Left ventricle myocardium superior (tissue), 1 donor: ENCODE measurements around the gene FAM180A. TPM values are rescaled to one million over a fixed set of nuclear protein-coding genes. Genes with fewer than 3 reads are reported as not detected.
A peak's percentile ranks its signal among the peaks of the same experiment; 100 is the strongest.

Source experiments
- ATAC-seq: fragments of 200-7000 bp; cut with Tn5 transposase; one replicate; pipeline ENCODE4 v1.9.1; 2020; ENCODE audit warnings: mild to moderate bottlenecking, moderate library complexity
- DNase-seq: peaks from one replicate; pipeline ENCODE4 v3.0.0-alpha.2; 2020
- intact Hi-C: fragments of 100-400 bp; cut with micrococcal nuclease; formaldehyde crosslinking; loops from one replicate; pipeline ENCODE4 v1.11.0; 2022
- total RNA-seq: library from RNA; stranded (reverse); fragmentation: NEBNext Ultra II Directional; extraction: Animal tissue kit (Norgen Biotek cat#: 25700); gene quantifications from one replicate; pipeline ENCODE4 v1.2.1, GENCODE V29; 2021
- donor health status: DM: no; HTN: yes; CAD: no; lungs with severe emphysema.

Gene FAM180A
- total RNA-seq, 1 donor from 2014 or later, result 11.4 TPM

DNA sequence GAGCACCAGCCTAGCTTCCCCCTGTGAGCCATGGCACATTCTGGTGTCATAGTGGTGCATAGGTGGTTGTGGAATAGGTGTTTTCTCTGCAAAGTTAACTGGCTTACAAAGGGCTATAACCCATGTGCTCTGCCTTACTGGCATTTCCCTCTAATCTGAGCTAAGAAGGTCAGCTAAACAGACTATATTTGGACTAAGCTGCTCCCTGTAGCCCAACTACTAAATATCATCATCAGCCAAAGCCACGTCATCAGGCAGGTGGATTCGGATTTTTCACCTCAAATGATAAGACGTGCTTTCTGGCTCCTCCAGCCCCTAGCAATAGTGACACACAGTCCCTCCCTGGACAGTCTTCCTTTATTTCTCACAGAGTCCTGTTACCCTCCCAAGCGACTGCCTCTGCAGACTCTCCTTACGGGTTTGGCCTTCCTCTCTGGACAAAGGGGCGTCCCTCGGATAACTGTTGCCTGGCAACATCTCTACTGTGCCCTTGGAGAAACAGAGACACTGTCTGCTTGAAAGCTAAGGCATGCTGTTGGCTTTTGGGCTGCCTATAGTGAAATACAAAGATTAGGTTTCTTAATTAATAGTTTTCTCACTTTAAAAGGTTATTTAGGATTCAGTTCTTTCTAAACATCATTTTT is 29.7 kb downstream of the FAM180A start:
- ATAC-seq (peak; percentile 68), DNase-seq (no peak)
- intact Hi-C loops, result no loop called here

DNA sequence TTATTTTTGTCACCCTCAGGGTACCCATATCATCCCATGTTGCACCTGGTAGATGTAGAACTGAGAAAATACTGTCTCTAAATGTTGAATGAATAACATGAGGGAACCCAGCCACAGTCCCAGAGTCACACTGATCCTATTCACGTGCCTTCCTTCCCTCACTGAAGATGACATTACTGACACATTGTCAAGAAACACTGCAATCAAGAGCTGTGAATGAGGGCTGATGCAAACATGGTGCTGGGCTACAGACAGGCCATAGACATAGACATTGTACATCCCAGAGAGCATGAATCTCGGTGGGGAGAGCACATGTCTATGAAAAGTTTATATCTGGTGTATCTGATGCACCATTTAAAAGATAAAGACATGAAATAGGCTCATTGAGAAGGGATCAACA is 30.4 kb downstream of the FAM180A start:
- no peak for DNase-seq
- intact Hi-C loops, result no loop called here
- ATAC-seq, result no peak

DNA sequence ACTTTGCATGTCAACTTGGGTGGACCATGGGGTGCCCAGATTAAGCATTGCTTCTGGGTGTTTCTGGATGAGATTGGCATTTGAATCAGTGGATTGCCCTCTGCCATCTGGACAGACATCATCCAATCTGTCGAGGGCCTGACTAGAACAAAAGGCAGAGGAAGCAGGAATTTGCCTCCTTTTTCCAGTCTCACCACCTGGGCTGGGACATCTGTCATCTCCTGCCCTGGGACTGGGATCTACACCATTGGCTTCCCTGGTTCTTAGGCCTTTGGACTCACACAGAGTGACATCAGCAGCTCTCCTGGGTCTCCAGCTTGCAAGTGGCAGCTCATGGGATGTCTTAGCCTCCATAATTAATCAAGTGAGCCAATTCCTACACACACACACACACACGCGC is 30.9 kb downstream of the FAM180A start:
- ATAC-seq, result no peak
- no peak for DNase-seq
- intact Hi-C loops, result no loop called here

DNA sequence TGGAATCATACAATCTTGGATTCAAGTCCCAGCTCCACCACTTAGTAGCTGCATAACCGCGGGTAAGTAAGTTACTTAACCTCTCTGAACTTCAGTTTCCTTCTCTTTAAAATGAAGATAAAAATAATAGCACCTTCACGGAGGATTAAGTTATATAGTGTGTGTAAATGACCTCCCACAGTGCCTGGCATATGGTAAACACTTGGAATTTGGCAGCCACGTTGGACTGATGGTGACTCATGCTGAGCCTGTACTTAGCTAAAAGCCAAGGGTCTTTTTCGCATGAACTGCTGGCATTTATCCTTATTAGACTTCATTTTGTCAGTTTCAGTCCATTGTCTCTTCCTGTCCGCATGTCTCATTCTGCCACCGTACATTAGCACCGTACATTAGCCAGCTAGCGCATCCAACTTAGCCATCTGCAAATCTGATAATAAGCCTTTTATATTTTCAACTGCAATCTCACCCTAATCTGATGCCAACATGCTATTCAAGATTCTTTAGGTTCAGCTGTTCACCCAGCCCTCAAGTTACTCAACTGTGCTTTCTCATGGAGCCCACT is 31.9 kb downstream of the FAM180A start:
- DNase-seq, result no peak
- ATAC-seq, result no peak
- intact Hi-C loops, result no loop called here

- ATAC-seq, result no peak
- DNase-seq, result no peak
- intact Hi-C loops, result no loop called here
Measured at GRCh38 chr7:135715673-135716072, 32.9 kb downstream of the FAM180A start.

DNA sequence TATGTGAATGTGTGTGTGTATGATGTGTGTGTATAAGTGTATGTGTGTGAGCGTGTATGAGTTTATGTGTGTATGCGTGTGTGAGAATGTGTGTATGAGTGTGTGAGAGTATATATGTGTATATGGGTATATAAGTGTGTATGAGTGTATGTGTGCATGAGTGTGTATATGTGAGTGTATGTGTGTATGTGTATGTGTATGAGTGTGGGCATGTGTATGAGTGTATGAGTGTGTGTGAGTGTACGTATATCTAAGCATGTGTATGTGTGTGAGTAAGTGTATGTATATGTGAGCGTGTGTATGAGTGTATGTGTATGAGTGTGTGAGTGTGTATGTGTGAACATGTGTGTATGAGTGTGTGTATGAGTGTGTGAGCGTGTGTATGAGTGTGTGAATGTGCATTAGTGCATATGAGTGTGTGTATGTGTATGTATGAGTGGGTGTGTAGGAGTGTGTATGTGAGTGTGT is 33.5 kb downstream of the FAM180A start:
- no peak for DNase-seq
- intact Hi-C loops, result no loop called here

GRCh38 chr7:135714534-135715009 is 34.0 kb downstream of the FAM180A start:
- no peak for DNase-seq
- intact Hi-C loops, result no loop called here
- ATAC-seq, result no peak

More for the DNA sequence above, 33.5 kb downstream of the FAM180A start:
- no peak for ATAC-seq

DNA sequence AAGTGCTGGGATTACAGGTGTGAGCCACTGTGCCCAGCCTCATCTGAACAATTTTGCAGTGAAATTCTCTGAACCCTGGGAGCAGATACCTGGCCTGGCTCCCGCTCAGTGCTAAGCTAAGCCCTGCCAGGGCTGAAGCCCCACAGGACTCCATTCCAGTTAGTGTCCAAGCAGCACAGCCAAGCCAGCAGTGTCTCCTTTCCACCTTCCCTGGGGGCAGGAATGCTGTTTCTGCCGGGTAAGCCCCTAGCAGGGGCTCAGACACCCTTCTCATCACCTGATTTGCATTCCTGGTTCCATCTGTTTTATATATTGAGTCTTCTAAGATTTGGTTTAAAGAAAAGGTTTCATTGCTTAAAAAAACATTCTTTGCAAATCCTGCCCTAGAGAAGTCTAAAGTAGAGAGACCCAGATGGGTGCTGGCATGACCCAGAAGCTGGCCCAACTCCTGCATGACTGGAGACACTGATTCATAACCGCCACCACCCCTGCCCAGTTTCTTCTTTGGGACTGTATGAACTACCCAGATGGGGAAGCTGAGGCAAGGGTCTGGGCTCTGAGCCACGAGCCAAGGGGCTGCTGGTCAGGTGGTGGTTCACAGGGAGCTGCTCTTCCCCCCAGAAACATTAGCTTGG is 34.7 kb downstream of the FAM180A start:
- DNase-seq (no peak), ATAC-seq (no peak)
- intact Hi-C loops, result no loop called here

DNA sequence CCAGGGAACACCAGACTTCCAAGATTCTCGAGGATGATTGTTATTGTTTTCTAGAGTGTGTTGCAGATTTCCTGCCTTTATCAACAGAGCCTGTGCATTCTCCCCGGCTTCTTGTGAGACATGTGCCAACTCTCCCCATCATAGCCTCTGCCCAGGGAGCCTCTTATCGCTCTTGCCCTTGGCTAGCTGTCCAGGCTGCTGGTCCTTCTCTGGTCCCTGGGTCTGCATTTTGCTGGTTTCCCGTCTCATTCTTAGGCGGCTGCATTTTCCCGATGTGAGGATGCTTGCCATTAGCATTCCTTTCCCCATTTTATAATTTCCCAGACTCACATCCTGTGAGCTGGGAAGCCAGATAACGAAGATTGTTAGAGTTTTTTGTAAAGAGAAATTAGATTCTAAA is 35.8 kb downstream of the FAM180A start:
- intact Hi-C loops, result no loop called here
- no peak for ATAC-seq
- no peak for DNase-seq

DNA sequence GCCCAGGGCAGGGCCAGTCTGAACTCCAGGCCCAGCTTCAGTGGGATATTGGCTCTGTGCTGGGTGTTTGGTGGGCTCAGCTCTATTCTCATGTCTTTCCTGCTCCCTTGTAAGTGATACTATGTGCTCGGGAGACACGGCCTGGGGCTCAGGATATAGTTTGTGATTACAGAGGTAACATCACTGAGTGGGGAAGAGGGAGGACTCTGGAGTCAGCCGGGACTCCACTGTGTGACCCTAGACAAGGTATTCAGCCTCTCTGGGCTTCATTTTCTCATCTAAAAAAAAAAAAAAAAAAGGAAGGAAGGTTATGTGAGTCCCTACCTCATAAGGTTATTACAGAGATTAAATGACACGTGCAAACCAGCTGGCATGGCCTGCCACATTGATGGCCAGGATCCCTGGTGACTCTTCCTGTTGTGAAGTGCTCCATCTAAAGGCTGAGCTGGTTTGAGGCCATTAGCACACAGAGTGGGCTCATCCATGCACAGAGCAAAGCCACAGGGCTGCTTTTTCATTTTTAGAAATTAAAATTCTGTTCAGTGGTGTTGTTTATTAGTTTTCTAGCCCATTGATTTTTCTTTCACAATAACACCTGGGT is 36.3 kb downstream of the FAM180A start:
- DNase-seq (no peak), ATAC-seq (peak; percentile 57)
- intact Hi-C loops, result no loop called here

DNA sequence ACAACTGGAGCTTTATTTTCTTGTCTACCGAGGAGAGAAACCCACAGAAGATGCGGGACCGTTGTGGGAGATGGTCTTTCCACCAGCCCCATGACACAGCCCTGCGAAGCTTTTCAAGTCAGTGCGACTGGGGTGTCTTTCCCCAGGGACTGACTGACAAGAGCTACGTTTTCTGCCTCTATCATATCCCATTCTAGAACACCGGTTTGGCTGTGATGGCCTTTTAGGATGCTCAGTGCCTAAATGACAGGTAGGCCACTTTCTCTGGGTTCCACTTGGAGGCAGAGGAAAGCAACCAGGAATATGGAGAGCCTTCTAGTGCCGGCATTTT is 37.5 kb downstream of the FAM180A start:
- intact Hi-C loops, result no loop called here
- no peak for DNase-seq
- no peak for ATAC-seq

DNA sequence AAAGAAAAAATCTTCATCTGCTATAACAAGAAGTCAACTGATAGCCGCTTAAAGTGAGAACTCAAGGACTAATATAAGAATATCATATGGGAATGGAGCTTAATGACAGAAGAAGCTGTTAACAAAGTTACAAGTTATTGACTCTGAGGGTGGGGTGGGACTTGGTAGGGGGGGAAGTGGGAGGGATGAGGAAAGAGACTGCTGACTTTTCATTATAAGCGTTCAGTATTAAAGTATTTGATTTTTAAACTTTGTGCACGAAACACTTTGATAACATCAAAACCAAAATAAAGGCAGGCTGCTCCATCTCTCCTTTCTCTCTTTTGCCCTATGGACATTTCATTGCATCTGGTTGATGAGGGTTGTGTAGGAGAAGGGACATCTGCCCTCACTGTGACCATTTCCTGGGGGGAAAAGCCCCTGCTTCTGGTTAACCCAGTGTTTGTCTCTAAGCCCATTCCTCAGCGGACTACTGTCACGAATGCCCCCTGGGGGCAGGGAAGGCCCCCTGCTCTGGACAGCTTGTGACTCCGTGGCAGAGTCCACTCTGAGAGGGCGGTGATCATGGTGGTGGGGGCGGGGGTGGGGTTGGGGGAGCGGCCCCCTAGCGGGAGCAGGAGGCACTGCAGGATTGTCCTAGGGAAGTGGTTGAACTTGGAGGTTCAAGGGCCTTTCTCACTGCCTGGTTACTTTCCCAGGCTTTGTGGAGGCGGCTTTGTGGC is 38.0 kb downstream of the FAM180A start:
- ATAC-seq, result no peak
- no peak for DNase-seq
- intact Hi-C loops, result no loop called here

GRCh38 chr7:135709508-135709907 is 39.1 kb downstream of the FAM180A start:
- ATAC-seq (no peak), DNase-seq (no peak)
- intact Hi-C loops, result no loop called here

GRCh38 chr7:135708041-135708440 is 40.6 kb downstream of the FAM180A start:
- intact Hi-C loops, result no loop called here
- DNase-seq, result no peak
- ATAC-seq, result no peak

GRCh38 chr7:135707570-135707966 is 41.0 kb downstream of the FAM180A start:
- ATAC-seq, result no peak
- intact Hi-C loops, result no loop called here
- DNase-seq, result no peak

GRCh38 chr7:135706858-135707569 is 41.6 kb downstream of the FAM180A start:
- ATAC-seq, result no peak
- intact Hi-C loops, result no loop called here
- no peak for DNase-seq

- intact Hi-C loops, result no loop called here
Measured at GRCh38 chr7:135706038-135706742, 42.4 kb downstream of the FAM180A start.

DNA sequence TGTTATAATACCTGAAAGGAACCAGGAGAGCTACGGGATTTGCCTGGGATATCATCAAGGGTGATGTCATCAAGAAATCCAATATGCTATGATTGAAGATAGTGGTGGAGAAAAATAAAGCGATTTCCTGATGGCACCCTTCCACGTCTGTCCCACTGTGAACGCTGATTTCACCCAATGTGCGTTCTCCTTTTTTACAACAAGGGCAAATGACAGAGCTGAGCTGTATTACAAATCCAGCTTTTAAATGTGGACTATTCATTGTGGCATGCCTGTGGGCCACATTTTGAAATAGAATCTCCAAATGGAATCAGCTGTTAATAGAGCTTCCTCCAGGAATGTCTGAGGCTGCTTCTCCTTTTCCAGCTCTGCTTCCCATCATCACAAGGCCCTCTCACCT is 43.9 kb downstream of the FAM180A start:
- intact Hi-C loops, result no loop called here
- DNase-seq (no peak), ATAC-seq (no peak)

More at GRCh38 chr7:135706038-135706742, 42.4 kb downstream of the FAM180A start:
- no peak for ATAC-seq
- no peak for DNase-seq

- DNase-seq (no peak), ATAC-seq (no peak)
Measured at GRCh38 chr7:135704074-135704473, 44.5 kb downstream of the FAM180A start.

More at GRCh38 chr7:135704074-135704473, 44.5 kb downstream of the FAM180A start:
- intact Hi-C loops, result no loop called here
